ENCODE measurements around the gene SNRPA. TPM values are rescaled to one million over a fixed set of nuclear protein-coding genes. Genes with fewer than 3 reads are reported as not detected.
A peak's percentile ranks its signal among the peaks of the same experiment; 100 is the strongest.
"Not testable (repeated sequence)": the region's sequence is repeated elsewhere in the genome, so short reads cannot be mapped to it uniquely, and the experiment has no call there.

Gene SNRPA
- total RNA-seq, 1 donor, result 34.1 TPM

DNA sequence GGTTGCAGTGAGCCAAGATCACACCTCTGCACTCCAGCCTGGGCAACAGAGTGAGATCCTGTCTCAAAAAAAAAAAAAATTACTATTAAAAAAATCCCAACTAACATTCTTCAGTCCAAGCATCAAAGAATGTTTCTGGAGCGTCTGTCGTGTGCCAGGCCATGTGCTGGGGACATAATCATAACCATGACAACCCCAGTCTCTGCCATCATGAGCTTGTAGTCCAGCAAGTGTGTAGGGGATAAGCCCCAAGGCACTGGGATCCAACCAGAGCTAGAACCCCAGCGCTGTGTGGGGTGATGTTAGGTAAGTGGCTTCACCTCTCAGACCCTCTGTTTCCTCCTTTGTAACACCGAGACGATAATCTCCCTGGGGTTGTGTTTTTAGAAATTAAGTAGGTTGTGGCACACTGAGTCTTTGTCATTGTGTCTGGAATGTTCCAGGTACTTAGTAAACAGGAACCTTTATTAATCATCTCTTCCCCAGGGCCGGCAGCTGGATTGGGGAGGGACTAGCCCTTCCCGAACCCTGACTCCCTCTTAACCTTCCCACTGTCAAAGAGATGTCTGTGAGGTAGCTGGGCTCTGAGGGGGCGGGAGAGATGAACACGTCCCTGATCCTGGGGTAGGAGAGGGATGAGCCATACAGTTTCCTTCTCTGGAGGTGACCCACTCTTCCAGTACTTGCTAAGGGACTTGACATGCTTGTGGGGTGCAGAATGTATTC, 28.9 kb upstream of the SNRPA start:
- peak; percentile 34 for DNase-seq (ENCODE audit: low read depth)
- TF ChIP-seq, protein P1, sequence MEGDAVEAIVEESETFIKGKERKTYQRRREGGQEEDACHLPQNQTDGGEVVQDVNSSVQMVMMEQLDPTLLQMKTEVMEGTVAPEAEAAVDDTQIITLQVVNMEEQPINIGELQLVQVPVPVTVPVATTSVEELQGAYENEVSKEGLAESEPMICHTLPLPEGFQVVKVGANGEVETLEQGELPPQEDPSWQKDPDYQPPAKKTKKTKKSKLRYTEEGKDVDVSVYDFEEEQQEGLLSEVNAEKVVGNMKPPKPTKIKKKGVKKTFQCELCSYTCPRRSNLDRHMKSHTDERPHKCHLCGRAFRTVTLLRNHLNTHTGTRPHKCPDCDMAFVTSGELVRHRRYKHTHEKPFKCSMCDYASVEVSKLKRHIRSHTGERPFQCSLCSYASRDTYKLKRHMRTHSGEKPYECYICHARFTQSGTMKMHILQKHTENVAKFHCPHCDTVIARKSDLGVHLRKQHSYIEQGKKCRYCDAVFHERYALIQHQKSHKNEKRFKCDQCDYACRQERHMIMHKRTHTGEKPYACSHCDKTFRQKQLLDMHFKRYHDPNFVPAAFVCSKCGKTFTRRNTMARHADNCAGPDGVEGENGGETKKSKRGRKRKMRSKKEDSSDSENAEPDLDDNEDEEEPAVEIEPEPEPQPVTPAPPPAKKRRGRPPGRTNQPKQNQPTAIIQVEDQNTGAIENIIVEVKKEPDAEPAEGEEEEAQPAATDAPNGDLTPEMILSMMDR (IDR thresholded peaks at IDR 0.05; ENCODE audit: insufficient read depth, low read depth, low read length), result no peak
- peak overlapping the region; percentile 36 for H3K4me3 ChIP-seq (ENCODE audit: low read depth, low read length)

DNA sequence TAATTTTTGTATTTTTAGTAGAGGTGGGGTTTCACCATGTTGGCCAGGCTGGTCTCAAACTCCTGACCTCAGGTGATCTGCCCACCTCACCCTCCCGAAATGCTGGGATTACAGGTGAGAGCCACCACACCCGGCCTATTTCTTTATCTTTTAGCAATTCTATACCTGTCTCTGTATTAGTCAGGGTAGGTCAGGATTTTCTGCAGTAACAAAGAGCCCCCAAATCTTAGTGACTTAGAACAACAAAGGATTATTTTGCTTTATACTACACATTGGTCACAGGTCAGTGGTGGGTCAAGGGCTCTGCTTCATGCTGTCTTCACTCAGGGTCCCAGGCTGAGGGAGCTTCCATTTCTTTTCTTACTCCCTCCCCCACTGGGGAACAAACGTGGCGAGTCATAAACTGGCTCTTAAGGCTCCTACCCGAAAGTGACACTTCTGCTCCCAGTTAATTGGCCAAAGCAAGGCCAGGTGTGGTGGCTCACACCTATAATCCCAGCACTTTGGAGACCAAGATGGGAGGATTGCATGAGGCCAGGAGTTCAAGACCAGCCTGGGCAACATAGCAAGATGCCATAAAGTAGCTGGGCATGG, 27.2 kb upstream of the SNRPA start:
- TF ChIP-seq, protein P1 (IDR thresholded peaks at IDR 0.05; ENCODE audit: insufficient read depth, low read depth, low read length), result no peak
- DNase-seq (ENCODE audit: low read depth), result no peak
- no peak overlapping the region for H3K4me3 ChIP-seq (ENCODE audit: low read depth, low read length)

DNA sequence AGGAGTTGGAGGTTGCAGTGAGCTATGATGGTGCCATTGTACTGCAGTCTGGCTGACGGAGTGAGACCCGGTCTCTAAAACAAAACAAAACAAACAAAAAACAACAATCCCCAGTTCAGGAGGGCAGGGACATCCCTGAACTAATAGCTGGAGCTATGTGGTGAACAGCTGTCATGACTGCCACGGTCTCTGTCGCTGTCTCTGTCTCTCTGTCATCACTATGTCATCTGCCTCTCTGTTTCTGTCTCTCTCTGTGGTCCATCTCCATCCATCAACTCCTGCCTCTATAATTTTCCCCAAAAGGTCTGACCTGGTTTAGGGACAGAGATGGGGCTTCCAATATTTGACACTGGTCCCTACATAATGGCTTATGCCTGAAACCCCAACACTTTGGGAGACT, 26.7 kb upstream of the SNRPA start:
- H3K4me3 ChIP-seq (ENCODE audit: low read depth, low read length), result no peak overlapping the region
- TF ChIP-seq, protein P1 (IDR thresholded peaks at IDR 0.05; ENCODE audit: insufficient read depth, low read depth, low read length), result no peak
- no peak for DNase-seq (ENCODE audit: low read depth)

DNA sequence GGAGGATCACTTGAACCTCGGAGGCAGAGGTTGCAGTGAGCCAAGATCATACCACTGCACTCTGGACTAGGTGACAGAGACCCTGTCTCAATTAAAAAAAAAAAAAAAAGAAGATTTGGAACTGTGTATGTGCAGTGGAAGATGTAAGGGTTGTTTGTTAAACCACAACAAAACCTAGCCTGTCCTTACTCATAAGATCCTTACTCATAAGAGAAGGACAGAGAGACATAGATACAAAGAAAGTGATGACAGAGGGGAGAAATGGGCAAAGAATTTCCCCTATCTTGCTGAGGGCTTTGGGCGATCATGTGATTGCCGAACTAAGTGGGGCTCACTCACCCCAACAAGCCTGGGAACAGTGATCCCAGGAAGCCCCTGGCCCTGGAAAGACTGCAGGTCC, 26.1 kb upstream of the SNRPA start:
- no peak for DNase-seq (ENCODE audit: low read depth)
- TF ChIP-seq, protein P1 (IDR thresholded peaks at IDR 0.05; ENCODE audit: insufficient read depth, low read depth, low read length), result no peak
- no peak overlapping the region for H3K4me3 ChIP-seq (ENCODE audit: low read depth, low read length)

DNA sequence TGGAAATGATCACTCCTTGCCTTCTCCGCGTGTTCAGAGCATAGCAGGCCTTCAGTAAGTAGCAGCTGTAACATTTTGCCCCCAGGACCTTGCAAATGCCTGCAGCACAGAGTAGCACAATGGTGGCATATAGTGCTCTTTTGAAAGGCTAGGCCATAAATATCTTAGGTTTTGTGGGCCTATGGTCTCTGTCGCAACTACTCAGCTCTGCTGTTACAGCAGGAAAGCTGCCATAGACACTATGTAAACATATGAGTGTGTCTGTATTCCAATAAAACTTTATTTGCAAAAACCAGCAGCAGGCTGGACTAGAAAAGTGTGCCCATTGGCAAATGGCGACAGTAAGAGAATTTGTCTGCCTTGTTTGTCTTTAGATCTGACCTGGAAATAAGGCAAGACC, 24.7 kb upstream of the SNRPA start:
- TF ChIP-seq, protein P1 (IDR thresholded peaks at IDR 0.05; ENCODE audit: insufficient read depth, low read depth, low read length), result no peak
- DNase-seq (ENCODE audit: low read depth), result peak; percentile 78
- H3K4me3 ChIP-seq (ENCODE audit: low read depth, low read length), result no peak overlapping the region

DNA sequence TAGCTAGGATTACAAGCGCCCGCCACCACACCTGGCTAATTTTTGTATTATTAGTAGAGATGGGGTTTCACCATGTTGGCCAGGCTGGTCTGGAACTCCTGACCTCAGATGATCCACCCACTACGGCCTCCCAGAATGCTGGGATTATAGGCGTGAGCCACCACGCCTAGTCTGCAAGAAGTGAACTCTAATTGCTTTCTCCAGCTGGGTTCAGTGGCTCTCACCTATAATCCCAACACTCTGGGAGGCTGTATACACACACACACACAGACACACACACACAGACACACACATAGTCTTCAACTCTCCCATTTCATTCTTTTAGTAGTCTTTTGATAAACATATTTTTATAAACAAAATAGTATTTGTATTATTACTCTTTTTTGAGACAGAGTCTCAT, 20.9 kb upstream of the SNRPA start:
- not testable (repeated sequence) for DNase-seq (ENCODE audit: low read depth); H3K4me3 ChIP-seq (ENCODE audit: low read depth, low read length)

DNA sequence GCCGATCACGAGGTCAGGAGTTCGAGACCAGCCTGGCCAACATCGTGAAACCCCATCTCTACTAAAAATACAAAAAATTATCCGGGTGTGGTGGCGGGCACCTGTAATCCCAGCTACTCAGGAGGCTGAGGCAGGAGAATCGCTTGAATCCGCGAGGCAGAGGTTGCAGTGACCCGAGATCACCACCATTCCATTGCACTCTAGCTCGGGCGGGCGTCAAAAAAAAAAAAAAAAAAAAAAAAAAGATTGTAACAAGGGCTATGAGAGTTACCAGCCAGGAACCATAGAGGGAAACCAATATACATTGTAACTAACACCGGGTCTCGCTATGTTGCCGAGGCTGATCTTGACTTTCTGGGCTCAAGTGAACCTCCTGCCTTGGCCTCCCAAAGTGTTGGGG, 18.7 kb upstream of the SNRPA start:
- not testable (repeated sequence) for DNase-seq (ENCODE audit: low read depth); H3K4me3 ChIP-seq (ENCODE audit: low read depth, low read length)

DNA sequence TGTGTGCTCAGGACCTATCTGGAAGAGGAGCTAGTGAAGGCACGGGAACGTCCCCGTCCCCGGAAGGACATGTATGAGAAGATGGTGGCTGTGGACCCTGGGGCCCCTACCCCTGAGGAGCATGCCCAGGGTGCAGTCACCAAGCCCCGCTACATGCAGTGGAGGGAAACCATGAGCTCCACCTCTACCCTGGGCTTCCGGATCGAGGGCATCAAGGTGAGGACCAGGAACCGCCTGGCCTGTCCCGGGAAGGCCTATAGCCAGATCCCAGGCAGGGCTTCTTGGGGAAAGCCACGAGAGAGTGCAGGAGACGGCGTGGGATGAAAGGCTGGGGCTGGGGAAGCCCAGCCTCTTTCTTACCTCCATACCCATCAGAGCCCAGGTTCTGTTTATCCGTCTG, 17.9 kb upstream of the SNRPA start:
- H3K4me3 ChIP-seq (ENCODE audit: low read depth, low read length), result no peak overlapping the region
- no peak for DNase-seq (ENCODE audit: low read depth)
- TF ChIP-seq, protein P1 (IDR thresholded peaks at IDR 0.05; ENCODE audit: insufficient read depth, low read depth, low read length), result no peak

Data from fibroblast of villous mesenchyme (primary cell).